Kidney (tissue), 14 donors: ENCODE results near the gene DDX60. TPM values are rescaled to one million over a fixed set of nuclear protein-coding genes. Genes with fewer than 3 reads are reported as not detected.

Experiments
- DNase-seq, 5 donors: peaks; one replicate each; pipeline ENCODE4 v3.0.0-alpha.2; 2013 to 2020
- FAIRE-seq: peaks from 2 replicates; lab custom pipeline; 2012; peaks lifted over from hg19 to GRCh38; lab: Jason Lieb, UNC
- H3K27ac ChIP-seq, 2 donors: one replicate each; pipeline ENCODE4 v1.7.0; 2013; ENCODE audit warnings: low read depth in 2 of 2, low read length in 2 of 2, inconsistent platforms in 1 of 2
- H3K27me3 ChIP-seq: one replicate; pipeline ENCODE4 v1.7.1; 2013; ENCODE audit warnings: low read length, inconsistent platforms; ENCODE audit not compliant: control insufficient read depth, insufficient read depth
- H3K36me3 ChIP-seq, 3 donors: one replicate each; pipeline versions ENCODE4 v1.7.0 to v1.7.1; 2013; ENCODE audit warnings: low read length in 3 of 3, control low read depth in 1 of 3, inconsistent platforms in 1 of 3; ENCODE audit not compliant: insufficient read depth in 3 of 3, control insufficient read depth in 2 of 3
- H3K4me1 ChIP-seq, 3 donors: one replicate each; pipeline versions ENCODE4 v1.7.0 to v1.7.1; 2013; ENCODE audit warnings: low read length in 3 of 3, inconsistent platforms in 1 of 3, low read depth in 1 of 3; ENCODE audit not compliant: control insufficient read depth in 2 of 3, insufficient read depth in 2 of 3
- H3K4me3 ChIP-seq, 3 donors: one replicate each; pipeline versions ENCODE4 v1.7.0 to v1.8.1; 2013; ENCODE audit warnings: low read length in 3 of 3, control low read depth in 1 of 3, inconsistent platforms in 1 of 3
- H3K9ac ChIP-seq, 3 donors: one replicate each; pipeline versions ENCODE4 v1.7.0 to v1.7.1; 2013; ENCODE audit warnings: low read length in 3 of 3, control low read depth in 1 of 3, inconsistent platforms in 1 of 3
- H3K9me3 ChIP-seq, 3 donors: one replicate each; pipeline versions ENCODE4 v1.7.0 to v1.7.1; 2013; ENCODE audit warnings: low read length in 3 of 3, control low read depth in 1 of 3, inconsistent platforms in 1 of 3; ENCODE audit not compliant: control insufficient read depth in 2 of 3, insufficient read depth in 1 of 3
- CTCF ChIP-seq: IDR thresholded peaks from 3 replicates; pipeline ENCODE4 v1.5.1; 2012; ENCODE audit warnings: mild to moderate bottlenecking, moderate library complexity, borderline replicate concordance; ENCODE audit not compliant: insufficient read depth; ENCODE audit errors: extremely low read depth
- intact Hi-C: fragments of 100-400 bp; cut with DNase I; formaldehyde crosslinking; loops from one replicate; pipeline ENCODE4 v1.11.1; 2022
- polyA plus RNA-seq: library from polyadenylated mRNA; stranded (reverse); fragments of 350-450 nt; fragmentation: Illumina TruSeq; extraction: RNeasy Lipid Tissue Mini Kit (QIAGEN cat#74804); gene quantifications from one replicate; pipeline ENCODE4 v1.2.3, GENCODE V29; 2014; ENCODE audit warnings: low read depth, low replicate concordance; ENCODE audit not compliant: insufficient read depth
- total RNA-seq: library from RNA; stranded (reverse); fragmentation: NEBNext Ultra II Directional; extraction: Animal tissue kit (Norgen Biotek cat#: 25700); gene quantifications from one replicate; pipeline ENCODE4 v1.2.1, GENCODE V29; 2021
- donor health status: control.
- donor health status: control.
- donor health status: control.
- donor health status: control.
- donor health status: control.
- donor health status: DM: yes; HTN: yes; CAD: no.
- donor health status: Normal renal cell carcinoma (clear cell type).

The DDX60 gene
- total and polyA plus RNA-seq, 2 donors from 2014 or later = 6.4 to 31.6 TPM

GRCh38 chr4:168203233-168203911 lies 115.2 kb downstream of the DDX60 start:
- no peaks in the 10 kb centered on the region for H3K27me3 ChIP-seq
- H3K36me3 ChIP-seq = no peaks in the 10 kb centered on the region
- H3K27ac ChIP-seq = no peak overlapping the region
- no peak overlapping the region for H3K4me3 ChIP-seq
- FAIRE-seq = no peak
- TF ChIP-seq CTCF = no peak
- peaks cover 0 to 14% (median 0%) of the 10 kb centered on the region in 3 donors for H3K9me3 ChIP-seq
- H3K4me1 ChIP-seq = no peaks in the 10 kb centered on the region
- no peak overlapping the region for H3K9ac ChIP-seq
- intact Hi-C loops = no loop called here
- DNase-seq = no peak

GRCh38 chr4:168200685-168201084 lies 117.9 kb downstream of the DDX60 start:
- no peak for DNase-seq
- intact Hi-C loops = no loop called here
- no peaks in the 10 kb centered on the region for H3K4me1 ChIP-seq
- H3K9me3 ChIP-seq = peaks cover 0 to 14% (median 0%) of the 10 kb centered on the region in 3 donors
- no peak for TF ChIP-seq CTCF
- H3K27ac ChIP-seq = no peak overlapping the region
- H3K36me3 ChIP-seq = no peaks in the 10 kb centered on the region
- no peak for FAIRE-seq
- no peak overlapping the region for H3K9ac ChIP-seq
- no peak overlapping the region for H3K4me3 ChIP-seq
- no peaks in the 10 kb centered on the region for H3K27me3 ChIP-seq

DNA sequence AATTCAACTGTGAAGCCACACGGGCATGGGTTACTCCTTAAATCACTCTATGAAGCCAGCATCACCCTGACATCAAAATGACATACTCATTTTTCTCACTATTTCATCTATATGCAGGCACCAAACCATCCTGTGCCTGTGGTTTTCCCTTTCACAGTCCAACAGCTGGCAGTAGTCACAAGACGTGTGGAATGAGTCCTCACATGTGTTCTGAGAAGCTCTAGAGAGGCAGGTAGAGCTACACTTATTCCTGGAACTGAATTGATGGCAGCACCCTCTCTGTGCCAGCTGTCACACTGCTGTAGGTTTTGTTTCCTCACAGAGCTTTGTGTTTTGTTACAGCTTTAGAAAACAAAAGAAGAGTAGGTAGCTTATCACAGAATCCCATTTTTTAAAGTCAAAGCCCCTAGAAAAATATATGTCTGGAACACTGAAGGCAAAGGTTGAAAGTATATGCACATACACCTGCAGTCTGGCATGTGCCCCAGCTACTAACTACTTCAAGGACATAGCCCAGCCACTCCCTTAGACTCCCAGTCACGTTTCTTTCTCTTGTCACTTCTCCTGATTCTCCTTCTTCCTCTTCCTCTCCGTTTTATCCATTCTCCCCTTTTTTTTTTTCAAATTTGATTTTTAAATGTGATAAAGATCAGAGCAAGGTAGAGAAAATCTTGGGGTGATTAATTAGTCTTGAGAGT lies 119.1 kb downstream of the DDX60 start:
- Histone ChIP-seq H3K4me3 (no peak overlapping the region), H3K27me3 (no peaks in the 10 kb centered on the region), H3K27ac (no peak overlapping the region), H3K4me1 (no peaks in the 10 kb centered on the region), H3K9me3 (peaks cover 0 to 14% (median 0%) of the 10 kb centered on the region in 3 donors), H3K36me3 (no peaks in the 10 kb centered on the region), H3K9ac (no peak overlapping the region)
- intact Hi-C loops = no loop called here
- FAIRE-seq (no peak), DNase-seq (no peak)
- no peak for TF ChIP-seq CTCF
